DOHH2 (cell line): ENCODE measurements around the gene GHDC.

ENCODE experiments used
- H3F3A ChIP-seq: fragments of 200-600 bp; sonication (generic), shearing (Covaris generic); 2 replicates; pipeline ENCODE4 v1.6.0; 2016; ENCODE audit warnings: antibody characterized with exemption, mild to moderate bottlenecking; ENCODE audit not compliant: control insufficient read depth, insufficient read depth
- H3K27ac ChIP-seq: fragments of 200-600 bp; sonication (generic); 2 replicates; pipeline ENCODE4 v1.5.1; 2014; ENCODE audit warnings: low read depth, mild to moderate bottlenecking, low read length, moderate library complexity
- H3K27me3 ChIP-seq: fragments of 200-600 bp; sonication (generic); 2 replicates; pipeline ENCODE4 v1.6.1; 2014; ENCODE audit warnings: mild to moderate bottlenecking, low read length, mixed read lengths; ENCODE audit not compliant: control insufficient read depth
- H3K36me3 ChIP-seq: fragments of 200-600 bp; sonication (generic); 2 replicates; pipeline ENCODE4 v1.6.1; 2014; ENCODE audit warnings: mild to moderate bottlenecking, low read length, moderate library complexity, mixed read lengths; ENCODE audit not compliant: control insufficient read depth
- H3K4me1 ChIP-seq: fragments of 200-600 bp; sonication (generic); 2 replicates; pipeline ENCODE4 v1.6.1; 2014; ENCODE audit warnings: mild to moderate bottlenecking, low read length, mixed read lengths; ENCODE audit not compliant: control insufficient read depth
- H3K4me2 ChIP-seq: fragments of 200-600 bp; sonication (generic); 2 replicates; pipeline ENCODE4 v1.6.0; 2014; ENCODE audit warnings: mild to moderate bottlenecking, low read length, moderate library complexity
- H3K4me3 ChIP-seq: fragments of 200-600 bp; sonication (generic); 2 replicates; pipeline ENCODE4 v1.5.1; 2014; ENCODE audit warnings: mild to moderate bottlenecking, low read length, mixed read lengths
- H3K79me2 ChIP-seq: fragments of 200-600 bp; sonication (generic); 2 replicates; pipeline ENCODE4 v1.6.1; 2014; ENCODE audit warnings: mild to moderate bottlenecking, low read length, mixed read lengths; ENCODE audit not compliant: control insufficient read depth
- H3K9me2 ChIP-seq: fragments of 200-600 bp; sonication (generic); replicated peaks from 2 replicates; pipeline ENCODE4 v1.6.1; 2014; ENCODE audit warnings: mild to moderate bottlenecking, low read length, mixed read lengths; ENCODE audit not compliant: control insufficient read depth
- H3K9me3 ChIP-seq: fragments of 200-600 bp; sonication (generic); 2 replicates; pipeline ENCODE4 v1.6.1; 2014; ENCODE audit warnings: antibody characterized with exemption, low read length, mixed read lengths; ENCODE audit not compliant: control insufficient read depth, insufficient read depth
- H4K20me1 ChIP-seq: fragments of 200-600 bp; sonication (generic); 2 replicates; pipeline ENCODE4 v1.6.0; 2014; ENCODE audit warnings: low read depth, mild to moderate bottlenecking, antibody characterized with exemption, low read length, moderate library complexity; ENCODE audit not compliant: control insufficient read depth, insufficient read depth
- EZH2phosphoT487 ChIP-seq: fragments of 200-600 bp; sonication (generic); IDR thresholded peaks from 2 replicates; pipeline ENCODE4 v1.6.1; 2017; ENCODE audit warnings: borderline replicate concordance, mild to moderate bottlenecking, antibody characterized with exemption, low read length, moderate library complexity, mixed read lengths
- TF ChIP-seq, protein P1 (sequence below): fragments of 200-600 bp; sonication (generic); IDR thresholded peaks from one replicate; pipeline ENCODE4 v1.5.1; 2014; ENCODE audit warnings: antibody characterized with exemption, mild to moderate bottlenecking, low read depth, low read length; ENCODE audit not compliant: poor library complexity, severe bottlenecking

The GHDC gene

DNA sequence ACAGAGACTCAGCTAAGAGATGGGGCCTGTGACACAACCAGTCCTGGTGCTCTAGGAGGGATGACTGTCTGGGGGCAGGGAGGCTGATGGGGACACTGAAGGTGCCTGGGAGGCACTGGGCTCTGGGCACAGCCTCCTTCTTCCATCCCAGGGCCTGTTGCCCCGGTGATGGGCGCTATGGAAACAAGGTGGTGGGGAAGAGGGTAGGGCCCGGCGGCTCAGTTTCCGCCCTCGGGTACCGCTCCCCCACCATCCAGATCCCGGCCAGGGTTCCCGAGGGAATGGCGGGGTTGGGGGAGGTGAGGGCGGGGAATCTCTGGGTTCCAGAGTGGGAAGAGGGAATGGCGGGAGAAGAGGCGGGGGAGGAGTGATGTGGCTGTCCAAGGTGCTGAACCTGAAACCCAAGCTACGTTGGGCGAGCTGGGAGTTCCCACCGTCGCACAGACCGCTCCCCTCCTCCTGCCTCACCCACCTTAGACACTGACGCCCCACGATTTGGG lies 14.3 kb downstream of the GHDC start:
- Histone ChIP-seq H3K79me2 (no peaks in the 10 kb centered on the region), H4K20me1 (no peaks in the 10 kb centered on the region), H3K27ac (no peak overlapping the region), H3F3A (peaks cover 8% of the 10 kb centered on the region; the same call in 1 of the 2 replicates), H3K9me3 (no peaks in the 10 kb centered on the region), H3K27me3 (peaks cover 19% of the 10 kb centered on the region), H3K9me2 (no peaks in the 10 kb centered on the region), H3K4me3 (no peak overlapping the region), H3K36me3 (no peaks in the 10 kb centered on the region), H3K4me2 (peak overlapping the region; percentile 75; the same call in 1 of the 2 replicates), H3K4me1 (peaks cover 62% of the 10 kb centered on the region)
- TF ChIP-seq, protein P1, sequence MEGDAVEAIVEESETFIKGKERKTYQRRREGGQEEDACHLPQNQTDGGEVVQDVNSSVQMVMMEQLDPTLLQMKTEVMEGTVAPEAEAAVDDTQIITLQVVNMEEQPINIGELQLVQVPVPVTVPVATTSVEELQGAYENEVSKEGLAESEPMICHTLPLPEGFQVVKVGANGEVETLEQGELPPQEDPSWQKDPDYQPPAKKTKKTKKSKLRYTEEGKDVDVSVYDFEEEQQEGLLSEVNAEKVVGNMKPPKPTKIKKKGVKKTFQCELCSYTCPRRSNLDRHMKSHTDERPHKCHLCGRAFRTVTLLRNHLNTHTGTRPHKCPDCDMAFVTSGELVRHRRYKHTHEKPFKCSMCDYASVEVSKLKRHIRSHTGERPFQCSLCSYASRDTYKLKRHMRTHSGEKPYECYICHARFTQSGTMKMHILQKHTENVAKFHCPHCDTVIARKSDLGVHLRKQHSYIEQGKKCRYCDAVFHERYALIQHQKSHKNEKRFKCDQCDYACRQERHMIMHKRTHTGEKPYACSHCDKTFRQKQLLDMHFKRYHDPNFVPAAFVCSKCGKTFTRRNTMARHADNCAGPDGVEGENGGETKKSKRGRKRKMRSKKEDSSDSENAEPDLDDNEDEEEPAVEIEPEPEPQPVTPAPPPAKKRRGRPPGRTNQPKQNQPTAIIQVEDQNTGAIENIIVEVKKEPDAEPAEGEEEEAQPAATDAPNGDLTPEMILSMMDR, result no peak
- no peak for TF ChIP-seq EZH2phosphoT487

DNA sequence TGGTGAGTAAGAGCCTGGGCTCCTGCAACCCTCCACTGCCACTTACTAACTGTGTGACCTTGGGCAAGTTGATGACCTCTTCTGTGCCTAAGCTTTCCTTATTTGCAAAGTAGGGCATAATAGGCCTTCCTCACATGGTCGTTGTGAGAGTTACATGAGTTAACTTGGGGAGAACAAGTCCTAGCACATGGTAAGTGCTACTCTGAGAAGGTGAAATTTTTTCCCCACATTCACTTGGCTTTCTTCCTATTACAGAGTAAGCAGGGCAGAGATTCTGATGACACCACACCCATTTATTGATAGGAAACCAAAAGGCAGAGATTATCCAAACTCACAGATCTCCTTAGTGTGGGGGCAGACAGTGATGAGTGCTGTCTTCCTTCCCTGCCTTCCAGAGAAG lies 15.0 kb downstream of the GHDC start:
- H3K36me3 ChIP-seq, result no peaks in the 10 kb centered on the region
- H3K4me2 ChIP-seq, result peak overlapping the region; percentile 36
- no peaks in the 10 kb centered on the region for H3K79me2 ChIP-seq
- peaks cover 55% of the 10 kb centered on the region for H3K4me1 ChIP-seq
- no peak for TF ChIP-seq EZH2phosphoT487
- TF ChIP-seq, protein P1, result no peak
- H3K27me3 ChIP-seq, result peaks cover 19% of the 10 kb centered on the region
- no peak overlapping the region for H3K4me3 ChIP-seq
- H3K9me3 ChIP-seq, result no peaks in the 10 kb centered on the region
- H3K27ac ChIP-seq, result no peak overlapping the region
- peaks cover 8% of the 10 kb centered on the region; the same call in 1 of the 2 replicates for H3F3A ChIP-seq
- H4K20me1 ChIP-seq, result no peaks in the 10 kb centered on the region
- no peaks in the 10 kb centered on the region for H3K9me2 ChIP-seq

DNA sequence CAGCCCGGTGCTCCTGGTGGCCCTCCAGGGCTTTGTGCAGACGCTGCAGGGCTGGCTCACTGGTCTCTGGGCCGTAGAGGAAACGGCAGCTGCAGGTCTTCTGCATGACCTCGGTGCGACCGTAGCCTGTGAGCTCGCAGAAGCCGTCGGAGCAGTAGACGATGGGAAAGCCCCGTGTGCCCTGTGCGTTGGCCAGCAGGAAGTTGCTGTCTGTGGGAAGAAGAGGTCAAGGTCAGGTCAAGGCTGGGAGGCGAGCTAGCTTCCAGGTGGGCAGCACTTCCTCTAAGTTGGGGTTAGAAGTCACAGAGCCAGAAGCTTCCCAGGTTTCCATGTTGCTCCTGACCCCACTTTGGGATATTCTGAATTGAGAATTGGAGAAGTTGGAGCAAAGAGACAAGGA lies 15.5 kb downstream of the GHDC start:
- peaks cover 51% of the 10 kb centered on the region for H3K4me1 ChIP-seq
- H3F3A ChIP-seq, result peaks cover 8% of the 10 kb centered on the region; the same call in 1 of the 2 replicates
- TF ChIP-seq EZH2phosphoT487, result no peak
- TF ChIP-seq, protein P1, result no peak
- 0 out of 2 replicates have a peak overlapping the region, but pooled peaks have one; percentile 7 for H3K4me3 ChIP-seq
- H3K27me3 ChIP-seq, result peaks cover 19% of the 10 kb centered on the region
- no peaks in the 10 kb centered on the region for H4K20me1 ChIP-seq
- no peak overlapping the region for H3K27ac ChIP-seq
- no peaks in the 10 kb centered on the region for H3K9me3 ChIP-seq
- no peaks in the 10 kb centered on the region for H3K36me3 ChIP-seq
- H3K9me2 ChIP-seq, result no peaks in the 10 kb centered on the region
- H3K79me2 ChIP-seq, result no peaks in the 10 kb centered on the region
- H3K4me2 ChIP-seq, result peak overlapping the region; percentile 36
